ENCODE results near the gene UMODL1.
"Not testable (repeated sequence)": the region's sequence is repeated elsewhere in the genome, so short reads cannot be mapped to it uniquely, and the experiment has no call there.

Gene UMODL1

GRCh38 chr21:42075686-42076471, 4.8 kb downstream of the UMODL1 start:
- in situ Hi-C loops (cut with HindIII; ENCODE audit: low pct_ligation_motif_present, low sequenced_read_pairs): no loop called here
- TF ChIP-seq CTCF (IDR thresholded peaks at IDR 0.05; ENCODE audit: low read depth, low read length, missing control alignments): peak; percentile 4

GRCh38 chr21:42077685-42078238, 6.6 kb downstream of the UMODL1 start:
- not testable (repeated sequence) for DNase-seq

More at GRCh38 chr21:42075686-42076471, 4.8 kb downstream of the UMODL1 start:
- no peaks in the 10 kb centered on the region for H3K36me3 ChIP-seq (replicated peaks)
- DNase-seq: no peak
- H3K27me3 ChIP-seq (replicated peaks): no peaks in the 10 kb centered on the region
- H3K27ac ChIP-seq: no peak overlapping the region
- no peak overlapping the region for H3K4me3 ChIP-seq (ENCODE audit: low read depth, low read length)

GRCh38 chr21:42078247-42079007, 7.3 kb downstream of the UMODL1 start:
- H3K36me3 ChIP-seq (replicated peaks); in situ Hi-C loops (cut with HindIII; ENCODE audit: low pct_ligation_motif_present, low sequenced_read_pairs); H3K27ac ChIP-seq; H3K27me3 ChIP-seq (replicated peaks); DNase-seq; H3K4me3 ChIP-seq (ENCODE audit: low read depth, low read length): not testable (repeated sequence)

More at GRCh38 chr21:42077685-42078238, 6.6 kb downstream of the UMODL1 start:
- in situ Hi-C loops (cut with HindIII; ENCODE audit: low pct_ligation_motif_present, low sequenced_read_pairs); H3K36me3 ChIP-seq (replicated peaks); H3K27ac ChIP-seq; H3K4me3 ChIP-seq (ENCODE audit: low read depth, low read length); H3K27me3 ChIP-seq (replicated peaks): not testable (repeated sequence)

GRCh38 chr21:42079008-42079938, 8.2 kb downstream of the UMODL1 start:
- Histone ChIP-seq H3K4me3 (ENCODE audit: low read depth, low read length) (no peak overlapping the region), H3K27ac (no peak overlapping the region), H3K36me3 (replicated peaks) (no peaks in the 10 kb centered on the region), H3K27me3 (replicated peaks) (no peaks in the 10 kb centered on the region)
- no peak for DNase-seq
- in situ Hi-C loops (cut with HindIII; ENCODE audit: low pct_ligation_motif_present, low sequenced_read_pairs): no loop called here
- TF ChIP-seq CTCF (IDR thresholded peaks at IDR 0.05; ENCODE audit: low read depth, low read length, missing control alignments): no peak

- Histone ChIP-seq H3K36me3 (replicated peaks) (no peaks in the 10 kb centered on the region), H3K27me3 (replicated peaks) (no peaks in the 10 kb centered on the region), H3K4me3 (ENCODE audit: low read depth, low read length) (no peak overlapping the region), H3K27ac (peak overlapping the region; percentile 42)
- peak; percentile 19 for TF ChIP-seq CTCF (IDR thresholded peaks at IDR 0.05; ENCODE audit: low read depth, low read length, missing control alignments)
- in situ Hi-C loops (cut with HindIII; ENCODE audit: low pct_ligation_motif_present, low sequenced_read_pairs): no loop called here
- DNase-seq: peak; percentile 40
Measured at GRCh38 chr21:42079939-42080787, 9.0 kb downstream of the UMODL1 start.

GRCh38 chr21:42080788-42081083, 9.6 kb downstream of the UMODL1 start:
- H3K36me3 ChIP-seq (replicated peaks): no peaks in the 10 kb centered on the region
- H3K27me3 ChIP-seq (replicated peaks): no peaks in the 10 kb centered on the region
- peak; percentile 68 for DNase-seq
- H3K4me3 ChIP-seq (ENCODE audit: low read depth, low read length): no peak overlapping the region
- H3K27ac ChIP-seq: peak overlapping the region; percentile 42
- no peak for TF ChIP-seq CTCF (IDR thresholded peaks at IDR 0.05; ENCODE audit: low read depth, low read length, missing control alignments)
- in situ Hi-C loops (cut with HindIII; ENCODE audit: low pct_ligation_motif_present, low sequenced_read_pairs): no loop called here
